NCI-H1417 (cell line): Measurements from ENCODE around the gene KLK3.

Experiments
- DNase-seq, 3 experiments: peaks; one replicate each; lab custom pipeline; 2025; lab: John Stamatoyannopoulos, UW

Gene KLK3

GRCh38 chr19:50831026-50831396, 23.7 kb upstream of the KLK3 start:
- DNase-seq = no peak

DNA sequence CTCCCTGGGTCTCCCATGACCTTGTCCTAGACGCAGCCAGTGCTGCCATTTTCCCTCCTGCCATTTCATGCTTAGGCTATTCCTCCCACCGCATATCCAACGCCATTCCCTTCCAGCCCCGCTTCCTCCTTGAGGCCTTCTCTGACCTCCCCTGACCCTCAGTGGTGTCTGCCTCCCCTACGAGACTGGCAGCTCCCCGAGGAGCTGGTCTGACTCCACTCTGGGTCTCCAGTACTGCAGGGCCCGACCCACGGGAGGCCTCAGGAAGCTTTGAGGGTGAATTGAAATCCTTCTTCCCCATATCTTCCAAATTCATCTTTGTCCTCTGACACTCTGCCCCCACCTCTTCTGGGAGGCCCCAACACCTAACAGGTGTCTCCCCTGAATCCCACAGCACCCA, 22.0 kb upstream of the KLK3 start:
- DNase-seq = no peak

DNA sequence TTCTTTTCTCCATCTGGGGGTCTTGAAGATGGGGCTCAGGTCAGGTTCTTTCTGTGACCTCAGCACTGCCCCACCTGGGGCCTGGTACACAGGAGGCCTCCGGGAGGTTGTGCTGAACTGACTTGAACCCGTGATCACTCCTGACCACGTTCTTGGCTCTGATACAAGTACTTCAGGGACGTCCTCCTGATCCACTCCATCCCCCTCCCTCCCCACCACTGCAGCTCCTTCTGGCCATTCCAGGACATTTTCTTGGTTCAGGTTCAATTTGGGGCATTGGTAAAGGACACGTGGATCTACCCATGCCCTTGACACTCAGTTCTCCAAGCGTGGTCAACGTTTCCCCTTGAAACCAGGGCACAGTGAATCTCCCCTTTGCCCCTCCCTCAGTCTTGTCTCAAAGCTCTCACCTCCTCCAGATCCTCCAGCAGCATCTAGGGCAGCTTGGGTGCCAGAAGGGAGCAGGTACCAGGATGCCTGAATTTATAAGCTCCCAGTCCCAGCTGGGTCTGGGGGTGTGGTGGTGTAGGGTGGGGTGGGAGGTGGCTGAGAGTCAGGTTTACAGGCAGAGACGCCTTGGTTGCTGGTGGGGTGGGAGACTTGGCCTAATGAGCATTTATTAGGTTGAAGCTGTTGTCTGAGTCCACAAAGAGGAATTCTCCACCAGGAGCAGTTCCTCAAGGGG, 21.5 kb upstream of the KLK3 start, which contains the start of gene KLK15:
Gene KLK15, minus strand, starts transcription at position 458 of the 685 bp plus-strand sequence. CDS start 2,082 bp downstream, outside the sequence.
- DNase-seq = no peak

DNA sequence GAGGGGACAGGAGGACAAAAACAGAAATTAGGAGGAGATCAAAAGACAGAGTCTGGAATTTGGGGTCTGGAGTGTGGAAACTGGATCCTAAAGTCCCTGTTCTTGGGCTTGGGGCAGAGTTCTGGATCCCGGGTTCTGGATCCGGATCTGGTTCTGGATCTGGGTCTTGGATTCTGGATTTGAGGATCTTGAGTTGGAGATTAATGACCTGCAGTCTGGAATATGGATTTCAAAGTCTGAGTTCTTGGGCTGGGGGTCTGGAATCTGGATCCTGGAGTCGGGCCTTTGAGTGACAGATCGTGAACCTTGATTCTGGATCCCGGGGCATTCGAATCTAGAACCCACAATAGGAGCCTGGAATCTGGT, 20.9 kb upstream of the KLK3 start:
- DNase-seq = no peak

DNA sequence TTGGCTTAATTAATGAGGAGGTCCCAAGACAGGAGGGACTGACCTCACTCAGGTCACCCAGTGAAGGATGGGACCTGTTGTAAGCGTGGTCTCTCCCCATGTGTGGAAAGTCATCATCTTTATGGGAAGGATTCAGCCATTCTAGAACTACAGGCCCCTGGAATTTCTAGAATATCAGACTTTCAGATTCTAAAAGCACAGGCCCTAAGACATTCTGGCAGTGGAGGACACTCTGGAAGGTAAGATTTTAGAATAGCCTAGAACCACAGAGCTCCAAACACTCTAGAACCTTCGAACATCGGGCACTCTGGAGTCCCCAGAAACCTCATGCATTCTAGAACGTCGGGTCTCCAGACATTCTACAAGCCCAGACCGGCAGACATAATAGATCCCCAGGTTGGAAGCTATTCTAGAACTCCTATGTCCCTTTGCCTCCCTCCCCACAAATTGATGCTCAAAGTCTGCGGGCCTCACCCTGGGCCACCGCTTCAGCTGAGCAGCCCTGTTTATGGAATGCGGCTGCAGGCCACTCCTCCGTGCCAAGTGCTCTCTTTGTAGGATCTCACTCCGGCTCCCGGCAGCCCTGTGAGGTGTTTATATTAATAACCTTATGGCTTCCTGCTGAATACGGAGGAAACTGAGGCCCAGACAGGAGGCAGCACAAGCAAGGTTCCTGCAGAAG, 19.5 kb upstream of the KLK3 start:
- DNase-seq = peak; percentile 28 to 80 (median 66)

- DNase-seq = peak; percentile 81 to 85 (median 83)
These were observed 18.8 kb upstream of the KLK3 start for GRCh38 chr19:50835785-50836542.

- no peak for DNase-seq
These were observed 18.0 kb upstream of the KLK3 start for GRCh38 chr19:50836543-50837195.

- no peak for DNase-seq
These were observed 17.4 kb upstream of the KLK3 start for GRCh38 chr19:50837300-50837699.

GRCh38 chr19:50838239-50838638, 16.5 kb upstream of the KLK3 start:
- DNase-seq = no peak

- no peak for DNase-seq
These were observed 14.7 kb upstream of the KLK3 start for GRCh38 chr19:50839712-50840655.

- no peak for DNase-seq
These were observed 12.6 kb upstream of the KLK3 start for GRCh38 chr19:50842130-50842529.

DNA sequence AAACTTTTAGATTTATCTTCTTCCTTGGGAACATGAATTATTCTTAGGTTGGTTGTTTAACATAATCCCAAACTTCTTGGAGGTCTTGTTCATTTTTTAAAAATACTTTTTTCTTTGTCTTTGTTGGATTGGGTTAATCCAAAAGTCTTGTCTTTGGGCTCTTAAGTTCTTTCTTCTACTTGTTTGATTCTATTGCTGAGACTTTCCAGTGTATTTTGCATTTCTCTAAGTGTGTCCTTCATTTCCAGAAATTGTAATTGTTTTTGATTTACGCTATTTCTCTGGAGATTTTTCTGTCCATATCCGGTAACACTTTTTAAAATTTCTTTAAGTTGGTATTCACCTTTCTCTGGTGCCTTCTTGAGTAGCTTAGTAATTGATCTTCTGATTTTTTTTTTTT, 11.5 kb upstream of the KLK3 start:
- DNase-seq = no peak

DNA sequence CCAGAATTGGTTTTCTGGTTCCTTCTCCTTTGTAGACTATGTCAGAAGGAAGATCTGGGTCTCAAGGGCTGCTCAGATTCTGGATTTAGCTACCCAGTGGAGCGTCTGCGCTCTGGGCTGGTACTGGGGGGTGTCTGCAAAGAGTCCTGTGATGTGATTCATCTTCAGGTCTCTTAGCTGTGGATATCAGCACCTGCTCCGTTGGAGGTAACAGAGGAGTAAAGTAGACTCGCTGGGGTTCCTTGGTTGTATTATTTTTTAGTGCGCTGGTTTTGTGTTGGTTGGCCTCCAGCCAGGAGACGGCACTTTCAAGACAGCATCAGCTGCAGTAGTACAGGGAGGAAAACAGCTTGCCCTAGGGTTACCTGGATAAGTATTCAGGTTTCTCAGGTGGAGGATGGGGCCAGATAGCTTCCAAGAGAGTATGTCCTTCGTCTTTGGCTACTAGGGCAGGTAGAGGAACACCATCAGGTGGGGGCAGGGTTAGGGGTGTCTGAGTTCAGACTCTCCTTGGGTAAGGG, 11.0 kb upstream of the KLK3 start:
- DNase-seq = peak in 1 of 3 experiments; percentile 87

- peak in 2 of 3 experiments; percentile 89 to 95 for DNase-seq
These were observed 10.3 kb upstream of the KLK3 start for GRCh38 chr19:50844296-50844935.

DNA sequence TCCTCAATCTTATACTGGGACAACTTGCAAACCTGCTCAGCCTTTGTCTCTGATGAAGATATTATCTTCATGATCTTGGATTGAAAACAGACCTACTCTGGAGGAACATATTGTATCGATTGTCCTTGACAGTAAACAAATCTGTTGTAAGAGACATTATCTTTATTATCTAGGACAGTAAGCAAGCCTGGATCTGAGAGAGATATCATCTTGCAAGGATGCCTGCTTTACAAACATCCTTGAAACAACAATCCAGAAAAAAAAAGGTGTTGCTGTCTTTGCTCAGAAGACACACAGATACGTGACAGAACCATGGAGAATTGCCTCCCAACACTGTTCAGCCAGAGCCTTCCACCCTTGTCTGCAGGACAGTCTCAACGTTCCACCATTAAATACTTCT, 4.0 kb upstream of the KLK3 start:
- no peak for DNase-seq

GRCh38 chr19:50851620-50852019, 3.1 kb upstream of the KLK3 start:
- DNase-seq = no peak

DNA sequence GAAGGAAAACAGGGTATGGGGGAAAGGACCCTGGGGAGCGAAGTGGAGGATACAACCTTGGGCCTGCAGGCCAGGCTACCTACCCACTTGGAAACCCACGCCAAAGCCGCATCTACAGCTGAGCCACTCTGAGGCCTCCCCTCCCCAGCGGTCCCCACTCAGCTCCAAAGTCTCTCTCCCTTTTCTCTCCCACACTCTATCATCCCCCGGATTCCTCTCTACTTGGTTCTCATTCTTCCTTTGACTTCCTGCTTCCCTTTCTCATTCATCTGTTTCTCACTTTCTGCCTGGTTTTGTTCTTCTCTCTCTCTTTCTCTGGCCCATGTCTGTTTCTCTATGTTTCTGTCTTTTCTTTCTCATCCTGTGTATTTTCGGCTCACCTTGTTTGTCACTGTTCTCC, 2.7 kb downstream of the KLK3 start:
- DNase-seq = no peak

- peak; percentile 56 to 92 (median 90) for DNase-seq
These were observed 4.2 kb downstream of the KLK3 start for GRCh38 chr19:50858886-50859285.

DNA sequence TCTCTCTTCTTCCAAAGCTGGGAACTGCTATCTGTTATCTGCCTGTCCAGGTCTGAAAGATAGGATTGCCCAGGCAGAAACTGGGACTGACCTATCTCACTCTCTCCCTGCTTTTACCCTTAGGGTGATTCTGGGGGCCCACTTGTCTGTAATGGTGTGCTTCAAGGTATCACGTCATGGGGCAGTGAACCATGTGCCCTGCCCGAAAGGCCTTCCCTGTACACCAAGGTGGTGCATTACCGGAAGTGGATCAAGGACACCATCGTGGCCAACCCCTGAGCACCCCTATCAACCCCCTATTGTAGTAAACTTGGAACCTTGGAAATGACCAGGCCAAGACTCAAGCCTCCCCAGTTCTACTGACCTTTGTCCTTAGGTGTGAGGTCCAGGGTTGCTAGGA, 5.1 kb downstream of the KLK3 start:
- DNase-seq = no peak

DNA sequence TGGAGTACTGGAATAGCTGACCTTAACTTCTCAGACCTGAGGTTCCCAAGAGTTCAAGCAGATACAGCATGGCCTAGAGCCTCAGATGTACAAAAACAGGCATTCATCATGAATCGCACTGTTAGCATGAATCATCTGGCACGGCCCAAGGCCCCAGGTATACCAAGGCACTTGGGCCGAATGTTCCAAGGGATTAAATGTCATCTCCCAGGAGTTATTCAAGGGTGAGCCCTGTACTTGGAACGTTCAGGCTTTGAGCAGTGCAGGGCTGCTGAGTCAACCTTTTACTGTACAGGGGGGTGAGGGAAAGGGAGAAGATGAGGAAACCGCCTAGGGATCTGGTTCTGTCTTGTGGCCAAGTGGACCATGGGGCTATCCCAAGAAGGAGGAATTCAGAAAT, 6.3 kb downstream of the KLK3 start:
- DNase-seq = no peak
